Pancreas (tissue), 10 donors: ENCODE measurements around the gene DDAH1. TPM values are rescaled to one million over a fixed set of nuclear protein-coding genes. Genes with fewer than 3 reads are reported as not detected.

ENCODE experiments used
- ATAC-seq, 4 donors: fragments of 200-7000 bp; cut with Tn5 transposase; one replicate each; pipeline versions ENCODE4 v1.8.0 to v1.9.1; 2020; ENCODE audit warnings: mild to moderate bottlenecking in 4 of 4, moderate library complexity in 4 of 4
- DNase-seq, 6 donors: peaks; one replicate each; pipeline ENCODE4 v3.0.0-alpha.2; 2020
- FAIRE-seq: peaks from 2 replicates; lab custom pipeline; 2012; peaks lifted over from hg19 to GRCh38; lab: Jason Lieb, UNC
- H3K27ac ChIP-seq, 4 donors: fragments of 200-600 bp; sonication (generic); 1 replicate in 3 of 4; 2 replicates in 1 of 4; pipeline versions ENCODE4 v1.5.0 to v1.8.0; 2020
- H3K27me3 ChIP-seq, 4 donors: fragments of 200-600 bp; one replicate each; pipeline ENCODE4 v1.8.0; 2021
- H3K36me3 ChIP-seq, 3 donors: fragments of 200-600 bp; sonication (generic) in 1 of 3; one replicate each; pipeline versions ENCODE4 v1.5.0 to v1.8.0; 2020 to 2021
- H3K4me1 ChIP-seq, 3 donors: fragments of 200-600 bp; one replicate each; pipeline ENCODE4 v1.8.0; 2021
- H3K4me3 ChIP-seq, 4 donors: fragments of 200-600 bp; sonication (generic) in 2 of 4; one replicate each; pipeline versions ENCODE4 v1.5.0 to v1.8.0; 2020 to 2021
- H3K9me3 ChIP-seq, 4 donors: fragments of 200-600 bp; one replicate each; pipeline ENCODE4 v1.8.0; 2021
- WGBS, 2 donors: extraction: QIAGEN DNeasy Blood & Tissue Kit; methylation state at CpG; one replicate each; pipeline ENCODE4 v1.1.7; 2013; 5-methylcytosine and 5-hydroxymethylcytosine counted together
- intact Hi-C, 3 donors: fragments of 100-400 bp; cut with DNase I; formaldehyde crosslinking; loops; one replicate each; pipeline versions ENCODE4 v1.11.1 to v1.14.2; 2022
- polyA plus RNA-seq, 2 donors: library from polyadenylated mRNA; stranded (reverse); fragments of 200-250 nt; gene quantifications; one replicate each; pipeline ENCODE4 v1.2.3, GENCODE V29; 2013
- total RNA-seq, 6 donors: library from RNA; stranded (reverse); fragmentation: NEBNext Ultra II Directional in 4 of 6; extraction: Animal tissue kit (Norgen Biotek cat#: 25700) in 4 of 6; gene quantifications; one replicate each; pipeline versions ENCODE4 v1.2.1 to v1.2.4, GENCODE V29; 2021 to 2023
- TF ChIP-seq, protein P1 (sequence below), 4 donors: fragments of 200-600 bp; sonication (generic) in 3 of 4; IDR thresholded peaks; one replicate each; pipeline versions ENCODE4 v1.5.0 to v1.8.0; 2021; ENCODE audit warnings: antibody characterized with exemption in 4 of 4
- donor health status: healthy with polysubstance abuse.
- donor health status: DM: no; HTN: no; CAD: no; lungs with moderate emphysema.
- donor health status: DM: no; HTN: no; CAD: no.
- donor health status: control.
- donor health status: control.
- donor health status: Bipolar disorder and iron deficiency.
- donor health status: DM: yes; HTN: yes; CAD: no.
- donor health status: DM: no; HTN: no; CAD: no.
- donor health status: DM: no; HTN: no; CAD: no.
- donor health status: DM: yes; HTN: yes; CAD: no.

DDAH1 gene
- total and polyA plus RNA-seq, 8 donors: 8.1 to 34.2 (median 22.2) TPM

DNA sequence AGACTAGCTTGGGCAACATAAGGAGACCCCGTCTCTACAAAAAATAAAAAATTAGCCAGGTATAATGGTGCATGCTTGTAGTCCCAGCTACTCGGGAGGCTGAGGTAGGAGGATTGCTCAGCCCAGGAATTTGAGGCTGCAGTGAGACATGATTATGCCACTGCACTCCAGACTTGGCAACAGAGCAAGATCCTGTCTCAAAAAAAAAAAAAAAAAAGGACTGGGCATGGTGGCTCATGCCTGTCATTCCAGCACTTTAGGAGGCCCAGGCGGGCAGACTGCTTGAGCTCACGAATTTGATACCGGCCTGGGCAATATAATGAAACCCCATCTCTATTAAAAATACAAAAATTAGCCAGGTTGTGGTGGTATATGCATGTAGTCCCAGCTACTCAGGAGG, 141.2 kb downstream of the DDAH1 start:
- no peak for FAIRE-seq
- no peaks in the 10 kb centered on the region for H3K27me3 ChIP-seq
- H3K4me1 ChIP-seq: peaks cover 0 to 8% (median 6%) of the 10 kb centered on the region in 3 donors
- no peak for DNase-seq
- H3K9me3 ChIP-seq: no peaks in the 10 kb centered on the region
- TF ChIP-seq, protein P1, sequence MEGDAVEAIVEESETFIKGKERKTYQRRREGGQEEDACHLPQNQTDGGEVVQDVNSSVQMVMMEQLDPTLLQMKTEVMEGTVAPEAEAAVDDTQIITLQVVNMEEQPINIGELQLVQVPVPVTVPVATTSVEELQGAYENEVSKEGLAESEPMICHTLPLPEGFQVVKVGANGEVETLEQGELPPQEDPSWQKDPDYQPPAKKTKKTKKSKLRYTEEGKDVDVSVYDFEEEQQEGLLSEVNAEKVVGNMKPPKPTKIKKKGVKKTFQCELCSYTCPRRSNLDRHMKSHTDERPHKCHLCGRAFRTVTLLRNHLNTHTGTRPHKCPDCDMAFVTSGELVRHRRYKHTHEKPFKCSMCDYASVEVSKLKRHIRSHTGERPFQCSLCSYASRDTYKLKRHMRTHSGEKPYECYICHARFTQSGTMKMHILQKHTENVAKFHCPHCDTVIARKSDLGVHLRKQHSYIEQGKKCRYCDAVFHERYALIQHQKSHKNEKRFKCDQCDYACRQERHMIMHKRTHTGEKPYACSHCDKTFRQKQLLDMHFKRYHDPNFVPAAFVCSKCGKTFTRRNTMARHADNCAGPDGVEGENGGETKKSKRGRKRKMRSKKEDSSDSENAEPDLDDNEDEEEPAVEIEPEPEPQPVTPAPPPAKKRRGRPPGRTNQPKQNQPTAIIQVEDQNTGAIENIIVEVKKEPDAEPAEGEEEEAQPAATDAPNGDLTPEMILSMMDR (IDR thresholded peaks at IDR 0.05): no peak
- intact Hi-C loops: no loop called here
- no peak overlapping the region for H3K4me3 ChIP-seq
- WGBS, 2 donors: 88 to 95% methylated on average over 5 of the region's 5 CpGs
- H3K36me3 ChIP-seq: peaks cover 0 to 7% (median 0%) of the 10 kb centered on the region in 3 donors
- H3K27ac ChIP-seq: no peak overlapping the region
- no peak for ATAC-seq

DNA sequence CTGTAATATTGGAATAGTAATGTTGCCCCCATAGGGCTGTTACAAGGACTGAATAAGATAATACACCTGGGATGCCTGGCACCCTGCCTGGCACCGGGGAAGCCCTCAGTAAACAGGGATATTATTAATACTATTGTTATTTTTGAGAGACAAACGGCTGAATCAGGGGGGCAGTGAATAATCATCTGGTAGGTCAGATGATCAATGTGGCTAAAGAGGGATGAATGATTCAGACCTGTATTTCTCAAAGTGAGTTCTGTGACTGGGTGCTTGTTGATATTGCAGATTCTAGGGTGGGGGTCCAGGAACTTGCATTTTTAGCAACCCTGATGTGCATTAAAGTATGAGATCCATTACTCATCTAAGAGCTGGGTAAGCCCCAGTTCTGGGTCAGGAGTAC, 142.3 kb downstream of the DDAH1 start:
- Histone ChIP-seq H3K9me3 (no peaks in the 10 kb centered on the region), H3K27me3 (no peaks in the 10 kb centered on the region), H3K36me3 (peaks cover 0 to 7% (median 0%) of the 10 kb centered on the region in 3 donors), H3K4me3 (no peak overlapping the region), H3K27ac (no peak overlapping the region), H3K4me1 (peaks cover 0 to 6% (median 5%) of the 10 kb centered on the region in 3 donors)
- TF ChIP-seq, protein P1 (IDR thresholded peaks at IDR 0.05): no peak
- DNase-seq (no peak), FAIRE-seq (no peak), ATAC-seq (no peak)
- intact Hi-C loops: no loop called here
- 82 to 93% methylated on average over 2 of the region's 2 CpGs for WGBS, 2 donors

GRCh38 chr1:85321237-85321964, 143.6 kb downstream of the DDAH1 start:
- DNase-seq (no peak), ATAC-seq (no peak), FAIRE-seq (no peak)
- 84 to 88% methylated on average over 7 of the region's 7 CpGs for WGBS, 2 donors
- peaks cover 0 to 7% (median 0%) of the 10 kb centered on the region in 3 donors for H3K36me3 ChIP-seq
- TF ChIP-seq, protein P1 (IDR thresholded peaks at IDR 0.05): no peak
- intact Hi-C loops: no loop called here
- H3K27me3 ChIP-seq: no peaks in the 10 kb centered on the region
- no peak overlapping the region for H3K27ac ChIP-seq
- H3K9me3 ChIP-seq: no peaks in the 10 kb centered on the region
- H3K4me1 ChIP-seq: peaks cover 0 to 5% (median 5%) of the 10 kb centered on the region in 3 donors
- no peak overlapping the region for H3K4me3 ChIP-seq

GRCh38 chr1:85320371-85321131, 144.4 kb downstream of the DDAH1 start:
- no peak overlapping the region for H3K4me3 ChIP-seq
- peaks cover 0 to 7% (median 0%) of the 10 kb centered on the region in 3 donors for H3K36me3 ChIP-seq
- H3K27me3 ChIP-seq: no peaks in the 10 kb centered on the region
- peak in 1 of 4 donors; percentile 30 for ATAC-seq
- 68 to 81% methylated on average over 2 of the region's 2 CpGs for WGBS, 2 donors
- no peak for FAIRE-seq
- DNase-seq: no peak
- H3K4me1 ChIP-seq: no peaks in the 10 kb centered on the region
- TF ChIP-seq, protein P1 (IDR thresholded peaks at IDR 0.05): no peak
- H3K9me3 ChIP-seq: no peaks in the 10 kb centered on the region
- H3K27ac ChIP-seq: no peak overlapping the region
- intact Hi-C loops: no loop called here
